Esophagus muscularis mucosa (tissue), 4 donors: Measurements from ENCODE around the gene STAT3.

ENCODE experiments used
- CTCF ChIP-seq, 3 experiments: fragments of 200-600 bp in 2 of 3; fragments of 450-650 bp in 1 of 3; sonication (generic) in 2 of 3; IDR thresholded peaks; one replicate each; pipeline ENCODE4 v1.5.1; 2017 to 2019; ENCODE audit warnings: antibody characterized with exemption in 3 of 3, mild to moderate bottlenecking in 2 of 3, moderate library complexity in 1 of 3
- EP300 ChIP-seq: sonication (generic); formaldehyde crosslinking; IDR thresholded peaks from one replicate; pipeline ENCODE4 v1.6.1; 2017; ENCODE audit warnings: antibody characterized with exemption
- POLR2A ChIP-seq: fragments of 450-650 bp; IDR thresholded peaks from one replicate; pipeline ENCODE4 v1.6.1; 2017; ENCODE audit warnings: antibody characterized with exemption, moderate library complexity, mild to moderate bottlenecking, low read depth
- POLR2AphosphoS5 ChIP-seq, 2 donors: sonication (generic); formaldehyde crosslinking; IDR thresholded peaks; one replicate each; pipeline ENCODE4 v1.6.1; 2017; ENCODE audit warnings: antibody characterized with exemption in 2 of 2

- no peak for TF ChIP-seq CTCF (IDR thresholded peaks at IDR 0.05)
- no peak for TF ChIP-seq POLR2A
- no peak for TF ChIP-seq POLR2AphosphoS5 (IDR thresholded peaks at IDR 0.05)
- TF ChIP-seq EP300, result no peak
Measured at GRCh38 chr17:42340691-42341127, 47.5 kb downstream of the STAT3 start.
